Neural cell (in vitro differentiated cells): Measurements from ENCODE around the gene PNMA6F. TPM values are rescaled to one million over a fixed set of nuclear protein-coding genes. Genes with fewer than 3 reads are reported as not detected.

Source experiments
- H2AFZ ChIP-seq: fragments of 200-600, 300-800 bp; sonication (generic), shearing (Covaris generic); 2 replicates; pipeline ENCODE4 v1.6.0; 2014; ENCODE audit warnings: low read depth, mild to moderate bottlenecking, antibody characterized with exemption, low read length, moderate library complexity
- H3F3A ChIP-seq: fragments of 200-600 bp; shearing (Covaris generic); 2 replicates; pipeline ENCODE4 v1.6.1; 2016; ENCODE audit warnings: mild to moderate bottlenecking, moderate library complexity, mixed read lengths, antibody characterized with exemption, low read length; ENCODE audit not compliant: insufficient read depth, poor library complexity, severe bottlenecking
- H3K27ac ChIP-seq: fragments of 200-600, 300-800 bp; sonication (generic), shearing (Covaris generic); 2 replicates; pipeline ENCODE4 v1.5.1; 2014; ENCODE audit warnings: mild to moderate bottlenecking, low read length, moderate library complexity
- H3K27me3 ChIP-seq: fragments of 300-800, 200-600 bp; sonication (generic), shearing (Covaris generic); 2 replicates; pipeline ENCODE4 v1.6.0; 2014; ENCODE audit warnings: mild to moderate bottlenecking, low read depth, low read length, moderate library complexity; ENCODE audit not compliant: insufficient read depth
- H3K36me3 ChIP-seq: fragments of 300-800, 200-600 bp; sonication (generic), shearing (Covaris generic); 2 replicates; pipeline ENCODE4 v1.5.1; 2014; ENCODE audit warnings: mild to moderate bottlenecking, antibody characterized with exemption, low read length, moderate library complexity; ENCODE audit not compliant: insufficient read depth
- H3K4me2 ChIP-seq: fragments of 300-800, 200-600 bp; sonication (generic), shearing (Covaris generic); 2 replicates; pipeline ENCODE4 v1.6.0; 2014; ENCODE audit warnings: mild to moderate bottlenecking, low read length
- H3K4me3 ChIP-seq: fragments of 300-800, 200-600 bp; sonication (generic), shearing (Covaris generic); 2 replicates; pipeline ENCODE4 v1.5.1; 2014; ENCODE audit warnings: mild to moderate bottlenecking, low read length, moderate library complexity
- H3K79me2 ChIP-seq: fragments of 200-600 bp; shearing (Covaris generic); replicated peaks from 2 replicates; pipeline ENCODE4 v1.6.0; 2014; ENCODE audit warnings: mild to moderate bottlenecking, low read length, moderate library complexity; ENCODE audit not compliant: insufficient read depth
- H3K9ac ChIP-seq: fragments of 300-800, 200-600 bp; sonication (generic), shearing (Covaris generic); 2 replicates; pipeline ENCODE4 v1.6.1; 2016; ENCODE audit warnings: mild to moderate bottlenecking, low read length, mixed read lengths
- H3K9me2 ChIP-seq: fragments of 200-600 bp; shearing (Covaris generic); 2 replicates; pipeline ENCODE4 v1.6.1; 2016; ENCODE audit warnings: mild to moderate bottlenecking, low read length, mixed read lengths; ENCODE audit not compliant: insufficient read depth
- H3K9me3 ChIP-seq: fragments of 200-600, 300-800 bp; sonication (generic), shearing (Covaris generic); 2 replicates; pipeline ENCODE4 v1.6.1; 2016; ENCODE audit warnings: mild to moderate bottlenecking, mixed run types, low read length, moderate library complexity, mixed read lengths
- H4K20me1 ChIP-seq: fragments of 200-600 bp; shearing (Covaris generic); 2 replicates; pipeline ENCODE4 v1.6.1; 2016; ENCODE audit warnings: mild to moderate bottlenecking, mixed run types; ENCODE audit not compliant: insufficient read depth
- CTCF ChIP-seq: fragments of 450-650 bp; IDR thresholded peaks from 2 replicates; pipeline ENCODE4 v1.5.1; 2014; ENCODE audit warnings: antibody characterized with exemption, mild to moderate bottlenecking, moderate library complexity; ENCODE audit not compliant: poor library complexity, severe bottlenecking
- EP300 ChIP-seq: fragments of 450-650 bp; conservative IDR thresholded peaks from 2 replicates; pipeline ENCODE4 v1.6.1; 2014; ENCODE audit warnings: antibody characterized with exemption, mild to moderate bottlenecking, moderate library complexity; ENCODE audit not compliant: poor library complexity, severe bottlenecking
- EZH2 ChIP-seq: fragments of 200-600, 300-800 bp; shearing (Covaris generic), sonication (generic); IDR thresholded peaks from 2 replicates; pipeline ENCODE4 v1.6.1; 2014; ENCODE audit warnings: antibody characterized with exemption, low read length, borderline replicate concordance, mild to moderate bottlenecking; ENCODE audit not compliant: insufficient read depth, poor library complexity, severe bottlenecking
- MXI1 ChIP-seq: fragments of 450-650 bp; conservative IDR thresholded peaks from 2 replicates; pipeline ENCODE4 v1.6.1; 2014; ENCODE audit warnings: antibody characterized with exemption, mild to moderate bottlenecking; ENCODE audit not compliant: poor library complexity, severe bottlenecking
- POLR2AphosphoS5 ChIP-seq: IDR thresholded peaks from 2 replicates; pipeline ENCODE4 v1.6.1; 2012
- RAD21 ChIP-seq: fragments of 450-650 bp; conservative IDR thresholded peaks from 2 replicates; pipeline ENCODE4 v1.6.1; 2014; ENCODE audit warnings: antibody characterized with exemption, mild to moderate bottlenecking, moderate library complexity
- REST ChIP-seq: IDR thresholded peaks from 2 replicates; pipeline ENCODE4 v1.6.1; 2012; ENCODE audit warnings: borderline replicate concordance
- SMC3 ChIP-seq: fragments of 450-650 bp; conservative IDR thresholded peaks from 2 replicates; pipeline ENCODE4 v1.6.1; 2014; ENCODE audit warnings: antibody characterized with exemption, mild to moderate bottlenecking, moderate library complexity; ENCODE audit not compliant: poor library complexity
- TAF1 ChIP-seq: IDR thresholded peaks from 2 replicates; pipeline ENCODE4 v1.6.1; 2012; ENCODE audit warnings: low read depth
- polyA minus RNA-seq: library from RNA; depleted of rRNA, polyadenylated mRNA; stranded (reverse); fragments of >200 nt; gene quantifications from 2 replicates; pipeline ENCODE4 v1.2.3, GENCODE V29; 2014
- polyA plus RNA-seq: library from polyadenylated mRNA; depleted of rRNA; stranded (reverse); fragments of >200 nt; gene quantifications from 2 replicates; pipeline ENCODE4 v1.2.3, GENCODE V29; 2014

PNMA6F gene
- polyA plus RNA-seq (0.77 and 1.7 TPM in 2 replicates), polyA minus RNA-seq (0.46 and 1.2 TPM in 2 replicates)

DNA sequence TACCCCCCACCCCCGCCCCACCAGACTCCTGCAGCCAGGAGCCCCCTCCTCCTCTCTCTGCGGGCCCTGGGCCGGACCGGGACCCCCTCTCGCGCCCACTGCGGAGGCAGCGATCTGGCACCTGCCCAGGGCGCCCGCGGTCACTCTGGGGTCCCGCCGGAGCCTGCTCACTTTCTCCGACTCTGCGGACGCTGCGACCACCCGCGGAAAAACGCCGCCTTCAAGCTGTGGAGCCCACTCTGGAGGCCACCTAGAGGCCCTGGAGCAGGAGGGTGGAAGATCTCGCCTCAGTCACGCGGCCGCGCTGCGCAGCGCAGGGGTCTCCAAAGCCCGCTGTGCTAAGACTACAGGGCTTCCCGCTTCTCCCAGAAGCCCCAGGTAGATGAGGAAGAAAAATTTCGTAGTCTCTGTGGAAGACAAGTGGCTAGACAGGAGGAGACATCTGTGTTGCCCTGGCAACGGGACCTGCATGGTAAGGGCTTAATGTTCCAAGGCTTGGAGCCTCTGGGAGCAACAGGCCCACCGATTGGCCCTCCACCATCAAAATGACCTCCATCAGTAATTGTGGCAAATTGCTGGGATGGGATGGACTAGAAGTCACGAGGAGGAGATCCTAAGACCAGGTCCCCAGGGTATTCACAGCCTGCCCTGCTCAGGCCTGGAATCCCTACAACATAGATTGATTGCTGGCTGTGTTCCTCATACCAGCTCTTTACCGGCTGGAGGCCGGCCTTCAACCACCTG is at the start of gene PNMA6F:
PNMA6F (minus strand) TSS at position 387 of the 744 bp plus-strand sequence. CDS start 1,093 bp downstream, outside the sequence.
- no peaks in the 10 kb centered on the region for H3K36me3 ChIP-seq
- no peaks in the 10 kb centered on the region for H3K27me3 ChIP-seq
- no peak within 1 kb of the TSS for H2AFZ ChIP-seq
- H4K20me1 ChIP-seq = no peaks in the 10 kb centered on the region
- H3F3A ChIP-seq = no peaks in the 10 kb centered on the region
- no peaks in the 10 kb centered on the region for H3K9me3 ChIP-seq
- TF ChIP-seq RAD21 (no peak), MXI1 (no peak), SMC3 (no peak), CTCF (no peak), REST (no peak), EP300 (no peak), TAF1 (no peak), POLR2AphosphoS5 (no peak), EZH2 (no peak)
- peak within 1 kb of the TSS; percentile 15 for H3K4me3 ChIP-seq
- H3K27ac ChIP-seq = no peak within 1 kb of the TSS
- H3K9ac ChIP-seq = no peak within 1 kb of the TSS
- no peaks in the 10 kb centered on the region for H3K9me2 ChIP-seq
- no peak within 1 kb of the TSS for H3K4me2 ChIP-seq
- H3K79me2 ChIP-seq = no peaks in the 10 kb centered on the region

GRCh38 chrX:153371256-153371655 is 49.7 kb upstream of the PNMA6F start:
- Histone ChIP-seq H3K36me3 (no peaks in the 10 kb centered on the region), H2AFZ (no peak overlapping the region), H3K9me3 (no peaks in the 10 kb centered on the region), H3K4me2 (no peak overlapping the region), H3K79me2 (no peaks in the 10 kb centered on the region), H3K27ac (no peak overlapping the region), H3K4me3 (no peak overlapping the region), H3K27me3 (no peaks in the 10 kb centered on the region), H4K20me1 (no peaks in the 10 kb centered on the region), H3F3A (no peaks in the 10 kb centered on the region), H3K9me2 (no peaks in the 10 kb centered on the region), H3K9ac (no peak overlapping the region)
- TF ChIP-seq SMC3 (no peak), TAF1 (no peak), MXI1 (no peak), POLR2AphosphoS5 (no peak), REST (no peak), CTCF (no peak), EP300 (no peak), EZH2 (no peak), RAD21 (no peak)
